Fibroblast of the conjunctiva (primary cell): ENCODE measurements around the gene ERBB2.

ENCODE experiments used
- DNase-seq: peaks from one replicate; pipeline ENCODE4 v3.0.0-alpha.2; 2010; ENCODE audit warnings: low read depth

Gene ERBB2

GRCh38 chr17:39726617-39727016 lies 26.8 kb downstream of the ERBB2 start:
- DNase-seq: no peak

- no peak for DNase-seq
Measured at GRCh38 chr17:39727556-39727955, 27.7 kb downstream of the ERBB2 start.

- no peak for DNase-seq
Measured at GRCh38 chr17:39729280-39729851, 29.5 kb downstream of the ERBB2 start.

- DNase-seq: peak; percentile 56
Measured at GRCh38 chr17:39730095-39730921, 30.4 kb downstream of the ERBB2 start, which contains the start of gene MIEN1. Gene MIEN1 (minus strand): TSS chr17:39730532. CDS start chr17:39730495, 37 bp downstream.

- DNase-seq: no peak
Measured at GRCh38 chr17:39732586-39732985, 32.7 kb downstream of the ERBB2 start.

GRCh38 chr17:39735882-39736281 lies 36.0 kb downstream of the ERBB2 start:
- DNase-seq: no peak

- no peak for DNase-seq
Measured at GRCh38 chr17:39736319-39737165, 36.7 kb downstream of the ERBB2 start.

- DNase-seq: no peak
Measured at GRCh38 chr17:39737206-39737759, 37.4 kb downstream of the ERBB2 start.

GRCh38 chr17:39737760-39738567 lies 38.1 kb downstream of the ERBB2 start, which contains the start of gene GRB7:
Gene GRB7 (plus strand): TSS chr17:39737938. CDS start chr17:39742302, 4,364 bp downstream.
- no peak for DNase-seq

GRCh38 chr17:39738568-39738901 lies 38.7 kb downstream of the ERBB2 start:
- no peak for DNase-seq

GRCh38 chr17:39738983-39739884 lies 39.4 kb downstream of the ERBB2 start:
- no peak for DNase-seq

GRCh38 chr17:39739885-39740356 lies 40.1 kb downstream of the ERBB2 start:
- no peak for DNase-seq

- DNase-seq: no peak
Measured at GRCh38 chr17:39740357-39741111, 40.7 kb downstream of the ERBB2 start.

GRCh38 chr17:39742126-39742855 lies 42.4 kb downstream of the ERBB2 start:
- DNase-seq: no peak

GRCh38 chr17:39742856-39743436 lies 43.1 kb downstream of the ERBB2 start:
- DNase-seq: no peak

GRCh38 chr17:39744075-39744835 lies 44.4 kb downstream of the ERBB2 start:
- no peak for DNase-seq

GRCh38 chr17:39744836-39745215 lies 45.0 kb downstream of the ERBB2 start:
- DNase-seq: no peak
